HG02970 (cell line): ENCODE measurements around the gene KCTD1.
A peak's percentile ranks its signal among the peaks of the same experiment; 100 is the strongest.

ENCODE experiments used
- ATAC-seq: cut with Tn5 transposase; IDR thresholded peaks from one replicate; pipeline ENCODE4 v1.9.1; 2021; ENCODE audit warnings: mild to moderate bottlenecking, moderate library complexity, moderate number of reproducible peaks; ENCODE audit not compliant: unreplicated experiment, low FRiP score

KCTD1 gene

DNA sequence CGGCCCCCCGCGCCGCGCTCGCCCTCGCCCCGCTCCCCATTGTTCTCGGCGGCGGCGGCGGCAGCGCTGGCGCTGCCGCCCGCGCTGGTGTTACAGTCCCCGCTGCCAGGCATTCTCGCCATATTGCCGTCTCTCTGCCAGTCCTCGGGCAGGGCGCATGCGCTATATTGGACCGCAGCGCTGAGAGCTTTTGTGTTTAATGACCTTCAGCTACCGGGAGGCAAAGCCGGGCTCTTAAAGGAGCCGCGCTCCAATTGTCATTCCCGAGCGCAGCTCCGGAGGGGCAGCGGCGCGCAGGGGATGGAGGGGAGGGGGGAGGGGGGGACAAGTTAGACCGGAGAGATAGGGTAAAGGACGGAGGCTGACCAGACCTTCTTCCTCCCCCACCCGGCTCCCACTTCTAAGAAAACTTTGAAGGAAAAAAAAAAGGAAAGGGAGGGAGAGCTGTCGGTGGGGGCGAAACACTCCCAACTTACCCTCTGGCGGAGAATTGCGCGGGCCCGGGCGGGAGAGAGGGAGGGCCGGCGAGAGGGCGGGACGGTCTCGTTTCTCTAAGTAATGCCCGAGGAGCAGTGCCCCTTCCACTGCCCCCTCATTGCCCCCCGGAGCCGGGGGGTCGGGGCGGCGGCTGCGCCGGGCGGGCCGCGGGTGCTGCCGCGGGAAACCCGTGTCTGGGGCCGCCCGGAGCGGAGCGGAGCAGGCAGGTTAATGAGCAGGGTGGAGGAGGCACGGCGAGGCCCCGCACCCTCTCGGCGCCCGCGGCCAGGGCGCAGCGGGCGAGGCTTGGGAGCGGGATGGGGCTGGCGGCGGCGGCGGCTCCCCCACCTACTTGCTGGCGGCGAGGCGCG lies at the start of gene KCTD1:
Gene KCTD1 (minus strand): TSS at position 139 of the 848 bp plus-strand sequence. CDS start 17 bp downstream, at position 122.
- peak; percentile 42 for ATAC-seq

DNA sequence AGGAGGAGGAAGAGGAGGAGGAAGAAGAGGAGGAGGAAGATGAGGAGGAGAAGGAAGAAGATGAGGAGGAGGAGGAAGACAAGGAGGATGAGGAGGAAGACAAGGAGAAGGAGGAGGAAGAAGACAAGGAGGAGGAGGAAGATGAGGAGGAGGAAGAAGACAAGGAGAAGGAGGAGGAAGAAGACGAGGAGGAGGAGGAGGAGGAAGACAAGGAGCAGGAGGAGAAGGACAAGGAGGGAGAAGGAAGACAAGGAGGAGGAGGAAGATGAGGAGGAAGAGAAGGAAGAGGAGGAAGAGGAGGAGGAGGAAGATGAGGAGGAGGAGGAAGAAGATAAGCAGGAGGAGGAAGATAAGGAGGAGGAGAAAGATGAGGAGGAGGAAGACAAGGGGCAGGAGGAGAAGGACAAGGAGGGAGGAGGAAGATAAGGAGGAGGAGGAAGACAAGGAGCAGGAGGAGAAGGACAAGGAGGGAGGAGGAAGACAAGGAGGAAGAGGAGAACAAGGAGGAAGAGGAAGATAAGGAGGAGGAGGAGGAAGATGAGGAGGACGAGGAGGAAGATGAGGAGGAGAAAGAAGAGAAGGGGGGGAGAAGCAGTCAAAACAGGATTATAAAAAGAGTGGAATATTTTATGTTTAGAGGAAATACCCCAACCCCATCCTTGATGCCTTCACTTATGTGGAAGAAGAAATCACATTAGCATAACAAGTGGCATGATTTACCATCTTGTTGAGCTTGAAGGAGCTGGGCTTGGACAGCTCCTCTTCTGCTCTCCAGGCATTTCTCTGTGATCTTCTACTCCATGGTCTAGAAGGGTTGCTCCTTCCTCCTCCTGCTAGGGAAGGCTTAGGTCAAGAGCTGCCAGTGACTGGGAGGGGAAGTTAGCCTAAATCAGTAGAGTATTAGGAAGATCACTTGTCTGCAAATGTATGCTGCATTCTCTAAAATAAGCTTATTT lies 45.3 kb upstream of the KCTD1 start:
- ATAC-seq, result no peak

DNA sequence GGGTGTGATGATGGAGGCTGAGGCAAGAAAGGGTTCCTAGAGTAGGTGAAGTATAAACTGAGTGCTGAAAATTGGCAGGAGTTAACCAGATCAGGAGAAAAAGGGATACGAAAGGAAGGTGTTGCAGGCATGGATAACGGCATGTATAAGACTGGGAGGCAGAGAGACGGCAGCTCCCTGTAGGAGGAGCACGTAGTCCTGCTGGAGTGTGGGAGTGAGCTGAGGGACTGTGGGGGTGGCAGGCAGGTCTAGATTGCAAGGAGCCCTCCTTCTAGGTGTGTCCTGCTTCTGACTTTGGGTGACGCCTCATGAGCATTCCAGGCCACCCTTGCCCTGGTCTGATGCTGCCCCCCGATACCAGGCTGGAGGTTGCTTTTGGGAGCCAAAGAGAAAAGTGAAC lies 36.4 kb upstream of the KCTD1 start:
- ATAC-seq, result no peak

DNA sequence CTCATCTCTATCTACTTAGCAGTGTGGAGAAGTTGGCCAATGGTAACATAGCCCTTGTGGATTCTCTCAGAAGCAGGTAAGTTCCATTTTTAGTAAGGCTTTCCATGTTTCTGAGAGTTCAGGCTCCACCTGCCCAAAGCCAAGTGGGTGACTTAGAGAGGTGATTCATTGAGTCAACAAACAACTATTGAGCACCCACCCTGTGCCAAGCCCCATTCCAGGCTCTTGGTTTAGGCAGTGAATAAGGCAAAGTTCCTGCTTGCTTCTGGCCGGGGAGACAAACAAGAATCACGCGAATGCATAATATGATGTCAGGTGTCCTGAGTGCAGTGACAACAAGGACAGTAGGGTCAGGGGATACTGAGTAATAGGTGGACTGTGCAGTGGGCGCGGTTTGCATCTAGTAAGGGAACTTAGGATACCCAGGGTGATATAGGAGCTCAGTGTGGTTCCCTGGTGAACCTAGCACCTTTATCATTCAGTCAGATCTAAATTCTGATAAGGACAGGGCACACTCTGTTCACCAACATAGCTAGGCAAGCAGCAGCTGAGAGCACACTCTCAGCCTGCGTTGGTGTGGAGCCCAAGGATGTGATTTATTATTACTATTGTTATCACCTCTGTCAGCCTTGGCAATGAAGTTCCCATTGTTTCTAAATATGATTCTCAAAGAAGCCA lies 31.7 kb upstream of the KCTD1 start:
- ATAC-seq, result no peak

DNA sequence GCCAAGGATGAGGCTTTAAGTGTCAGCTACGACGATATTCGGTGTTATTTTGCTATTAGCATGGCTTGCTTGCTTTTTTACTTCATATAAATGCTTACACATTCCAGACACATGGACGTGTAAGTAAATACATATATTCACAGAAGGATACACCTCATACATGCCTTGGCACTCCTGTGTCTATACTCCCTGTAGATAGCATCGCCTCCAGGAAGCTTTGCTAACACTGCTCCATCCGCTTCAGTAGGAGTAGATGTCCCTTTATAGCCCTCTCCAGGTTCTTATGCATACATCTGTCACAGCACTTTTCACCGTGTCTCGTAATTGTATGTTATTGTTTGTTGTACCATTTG lies 27.5 kb upstream of the KCTD1 start:
- no peak for ATAC-seq

DNA sequence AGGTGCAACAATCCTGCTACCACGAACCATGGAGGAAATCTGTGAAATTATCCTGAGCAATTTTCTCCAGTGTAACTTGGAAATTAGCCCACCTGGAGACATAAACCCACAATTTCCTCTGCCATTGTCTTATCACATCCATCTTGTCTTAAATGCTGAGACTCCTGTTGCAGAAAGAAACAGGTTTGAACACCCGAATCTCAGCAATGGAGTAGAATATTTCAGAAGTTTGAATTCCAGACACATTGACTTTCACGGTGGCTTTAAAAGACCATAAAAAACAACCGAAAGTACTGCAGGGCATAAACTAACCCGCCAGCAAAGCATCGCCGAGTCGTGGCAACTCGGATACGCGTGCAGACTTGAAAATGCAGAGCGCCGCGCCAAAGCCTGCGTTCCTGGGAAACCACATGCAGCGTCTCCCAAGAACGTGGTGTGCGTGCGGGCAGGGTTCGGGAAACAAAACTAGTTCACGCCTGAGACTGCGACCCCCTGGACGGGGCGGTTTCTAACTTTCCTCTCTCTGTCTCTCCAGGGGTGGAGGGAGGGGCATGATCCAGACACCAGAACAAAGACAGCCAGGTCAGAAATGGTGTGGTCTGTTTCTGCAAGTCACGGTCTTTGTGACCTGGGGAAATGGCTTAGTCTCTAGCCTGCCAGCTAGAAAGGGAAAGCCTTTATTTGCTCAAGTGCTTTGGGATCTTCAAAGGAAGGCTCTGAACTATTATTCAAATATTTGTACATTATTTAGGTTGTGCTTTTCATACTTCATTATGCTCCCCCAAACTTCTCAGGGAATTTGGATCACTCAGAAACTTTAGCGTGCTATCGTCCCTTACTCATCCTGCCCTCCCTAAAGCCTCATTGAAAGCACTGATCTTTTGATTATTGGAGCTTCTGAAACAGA lies 26.9 kb upstream of the KCTD1 start:
- no peak for ATAC-seq

DNA sequence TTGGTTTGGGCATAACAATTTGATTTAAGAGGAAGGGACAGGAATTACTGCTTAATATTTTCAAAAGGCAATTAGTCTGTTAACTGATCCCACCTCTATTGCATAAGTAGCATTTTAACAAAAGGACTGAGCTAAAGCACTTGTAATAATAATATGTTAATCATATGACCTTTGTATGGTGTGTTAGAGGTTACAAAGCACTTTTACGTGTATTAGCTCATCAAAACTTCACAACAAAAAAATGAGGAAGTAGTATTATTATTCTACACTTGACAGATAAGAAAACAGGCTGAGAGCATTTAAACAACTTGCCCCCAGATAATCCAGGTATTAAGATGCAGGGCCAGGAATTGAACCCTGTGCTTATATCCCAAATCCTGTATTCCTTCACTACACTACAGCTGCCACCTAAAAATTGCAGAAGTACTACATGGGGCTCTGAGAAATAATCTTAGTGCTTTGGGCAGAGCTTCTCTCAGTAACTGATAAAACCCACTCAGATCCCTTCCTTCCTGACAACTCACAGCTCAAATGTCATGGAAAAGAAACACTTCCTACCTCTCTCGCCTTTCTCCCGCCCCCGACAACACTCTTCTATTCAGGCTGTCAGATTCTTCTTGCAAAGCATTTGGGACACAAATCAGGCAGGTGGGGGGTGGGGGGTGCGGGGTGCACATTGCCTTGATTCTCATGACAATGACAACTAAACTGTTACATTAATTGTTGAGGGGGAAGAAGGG lies 20.7 kb upstream of the KCTD1 start:
- ATAC-seq, result no peak

DNA sequence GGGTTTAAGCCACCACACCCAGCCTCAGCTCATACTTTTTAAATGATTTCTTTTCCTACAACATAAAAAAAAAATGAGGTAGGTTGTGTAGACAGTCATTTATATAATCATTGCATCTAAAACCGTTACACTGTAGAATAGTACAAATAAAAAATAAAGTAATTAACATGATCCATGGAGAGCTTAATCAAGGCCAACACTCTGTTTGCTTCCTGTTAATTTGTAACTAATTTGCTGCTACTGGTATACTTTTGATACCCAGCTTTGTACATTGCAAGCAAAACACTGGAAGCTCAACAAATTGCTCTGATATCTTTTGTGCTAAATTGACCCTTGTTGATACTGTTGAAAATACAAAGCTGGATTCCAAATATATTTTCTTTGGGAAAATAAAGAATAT lies 20.2 kb upstream of the KCTD1 start:
- ATAC-seq, result no peak

DNA sequence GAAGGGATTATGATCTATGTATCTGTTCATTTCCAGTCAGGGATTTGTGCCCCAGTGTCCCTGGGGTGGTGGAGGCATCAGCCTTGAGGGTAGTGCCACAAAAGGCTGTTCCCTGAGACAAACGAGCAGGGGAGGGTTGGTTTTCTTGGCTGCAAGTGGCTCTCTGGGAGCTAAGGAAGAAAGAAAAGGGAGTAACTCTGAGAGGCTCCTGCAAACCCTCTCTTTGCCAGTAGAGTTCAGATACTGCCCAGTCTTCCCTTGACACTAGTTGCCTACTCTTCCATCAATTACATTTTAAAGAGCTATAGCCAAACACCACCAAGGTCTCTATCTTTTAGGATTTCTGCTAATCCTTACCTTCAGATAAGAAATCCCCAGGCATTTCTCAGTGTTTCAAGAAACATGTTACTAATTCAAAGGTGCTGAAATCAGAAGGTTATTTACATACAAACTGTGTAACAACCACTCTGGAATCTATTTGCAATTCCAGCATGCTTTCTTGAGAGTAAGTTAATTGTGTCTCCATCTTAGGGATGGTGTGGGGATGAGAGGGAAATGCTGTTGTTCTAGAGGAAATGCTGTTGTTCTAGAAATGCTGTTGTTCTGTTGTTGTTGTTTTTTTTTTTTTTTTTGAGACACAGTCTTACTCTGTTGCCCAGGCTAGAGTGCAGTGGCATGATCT lies 18.7 kb upstream of the KCTD1 start:
- ATAC-seq, result no peak

DNA sequence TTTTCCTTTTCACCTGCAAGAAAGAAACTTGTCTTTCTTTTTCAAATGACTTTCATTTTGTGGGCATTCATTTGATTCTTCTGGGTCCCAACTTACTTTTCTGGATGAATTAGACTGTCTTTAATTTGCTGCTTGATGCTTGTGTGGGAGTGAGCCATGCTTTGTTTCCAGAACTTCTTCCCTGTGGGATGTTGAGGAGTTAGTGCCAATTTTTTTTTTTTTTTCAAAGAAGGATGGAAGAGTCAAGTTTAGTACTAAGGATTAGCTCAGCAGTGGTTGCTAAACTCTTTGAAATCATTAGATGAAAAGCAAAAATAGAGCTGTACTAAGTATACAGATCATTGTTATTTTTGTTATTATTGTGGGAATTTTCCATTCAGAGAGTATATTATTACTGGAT lies 17.2 kb upstream of the KCTD1 start:
- no peak for ATAC-seq

DNA sequence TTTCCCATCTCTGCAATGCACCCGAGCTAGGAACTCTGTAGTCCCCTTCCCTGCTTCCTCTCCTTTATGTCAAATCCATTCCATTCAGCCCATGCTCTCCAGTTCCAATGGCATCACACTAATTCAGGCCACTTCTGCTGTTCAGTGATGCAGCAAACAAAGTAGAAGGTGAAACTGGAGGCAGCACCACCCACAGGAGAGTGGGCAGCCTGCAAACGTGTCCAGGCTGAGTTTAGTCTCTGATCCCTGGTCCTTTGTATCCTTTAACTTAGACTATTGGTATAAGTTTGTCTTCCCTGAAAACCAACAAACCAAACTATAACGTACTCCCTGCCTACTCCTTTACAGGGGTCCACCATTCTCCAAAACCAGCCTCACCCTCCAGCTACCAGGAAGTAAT lies 14.7 kb upstream of the KCTD1 start:
- no peak for ATAC-seq

DNA sequence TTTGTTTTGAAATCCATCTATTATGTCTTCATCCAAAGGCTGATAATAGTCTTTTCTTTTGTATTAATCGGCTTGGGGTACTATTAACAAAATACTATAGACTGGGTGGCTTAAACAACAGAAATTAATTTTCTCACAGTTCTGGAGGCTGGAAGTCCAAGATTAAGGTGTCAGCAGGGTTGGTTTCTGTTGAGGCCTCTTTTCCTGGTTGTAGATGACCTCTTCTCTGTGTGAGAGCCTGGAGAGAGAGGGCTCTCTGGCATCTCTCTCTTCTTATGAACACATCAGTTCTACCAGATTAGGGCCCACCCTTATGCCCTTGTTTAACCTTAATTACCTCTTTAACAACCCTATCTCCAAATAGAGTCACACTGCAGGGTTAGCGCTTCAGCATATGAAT lies 14.2 kb upstream of the KCTD1 start:
- ATAC-seq, result no peak

DNA sequence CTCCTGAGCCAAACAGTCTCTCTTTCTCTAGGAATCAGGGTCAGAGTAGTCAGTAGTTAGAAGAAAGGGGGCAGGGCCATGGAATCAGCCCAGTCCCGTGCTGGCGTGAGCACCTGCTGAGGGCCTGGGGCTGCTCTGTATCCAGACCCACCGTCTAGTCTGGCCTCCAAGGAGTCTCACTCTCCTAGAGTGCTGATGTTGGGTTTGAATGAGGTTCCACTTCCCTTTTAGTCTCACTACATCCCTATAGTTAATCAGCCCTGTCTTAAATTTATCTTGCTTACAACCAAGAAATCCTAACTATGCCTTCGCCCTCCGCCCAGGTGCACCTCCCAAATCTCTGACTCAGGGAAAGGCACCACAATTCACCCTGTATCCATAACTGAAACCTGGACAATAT lies 13.4 kb upstream of the KCTD1 start:
- no peak for ATAC-seq

DNA sequence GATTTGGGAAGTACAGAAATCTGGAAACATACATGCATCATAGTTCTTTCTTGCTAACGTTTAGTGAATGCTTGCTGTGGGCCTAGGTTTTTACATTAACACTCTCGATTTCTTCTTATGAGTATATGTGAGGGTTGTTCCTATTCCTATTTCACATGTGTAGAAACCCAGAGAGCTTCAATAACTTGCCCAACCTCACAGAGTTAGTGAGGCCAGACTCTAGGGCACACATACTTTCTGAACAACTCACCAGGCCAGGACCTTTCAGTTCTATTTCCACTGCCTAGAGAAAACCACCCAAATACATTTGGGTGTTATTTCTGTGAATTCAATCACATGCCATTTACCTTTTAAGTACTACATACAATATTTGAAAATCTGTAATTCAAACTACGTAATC lies 8.2 kb upstream of the KCTD1 start:
- peak; percentile 53 for ATAC-seq

DNA sequence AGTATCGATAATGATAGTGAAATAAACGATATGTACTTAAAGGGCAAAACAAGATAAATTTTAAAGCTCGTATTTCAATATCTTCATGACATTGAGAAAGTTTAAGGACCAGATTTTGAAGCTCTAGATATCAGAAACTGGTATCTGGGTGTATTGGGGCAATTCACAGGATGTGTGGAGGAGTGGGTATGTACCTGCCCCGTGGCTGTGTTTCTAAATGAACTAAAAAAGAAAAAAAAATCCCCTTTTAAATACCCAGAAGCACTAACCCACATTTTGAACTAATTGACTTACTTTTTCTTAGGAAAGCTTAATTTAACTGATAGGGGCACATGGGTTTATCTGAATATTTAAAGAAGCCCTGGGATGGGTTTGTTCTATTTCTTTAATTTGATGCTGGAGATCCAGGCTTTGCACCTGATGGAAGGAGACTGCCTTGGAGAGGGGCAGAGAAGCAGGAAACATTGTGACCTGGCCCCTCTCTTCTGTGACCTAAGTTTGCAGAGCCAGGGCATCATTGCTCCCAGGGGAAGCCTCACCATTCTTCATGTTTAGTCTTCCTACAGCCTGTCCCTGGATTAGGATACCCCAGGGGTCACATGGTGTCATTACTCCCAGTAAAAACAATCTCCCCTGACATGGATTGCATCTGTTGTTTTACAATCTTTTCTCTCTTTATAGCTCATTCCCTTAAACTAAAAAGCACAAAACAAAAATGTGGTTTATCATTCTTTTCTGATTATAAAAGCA lies 7.6 kb upstream of the KCTD1 start:
- no peak for ATAC-seq

DNA sequence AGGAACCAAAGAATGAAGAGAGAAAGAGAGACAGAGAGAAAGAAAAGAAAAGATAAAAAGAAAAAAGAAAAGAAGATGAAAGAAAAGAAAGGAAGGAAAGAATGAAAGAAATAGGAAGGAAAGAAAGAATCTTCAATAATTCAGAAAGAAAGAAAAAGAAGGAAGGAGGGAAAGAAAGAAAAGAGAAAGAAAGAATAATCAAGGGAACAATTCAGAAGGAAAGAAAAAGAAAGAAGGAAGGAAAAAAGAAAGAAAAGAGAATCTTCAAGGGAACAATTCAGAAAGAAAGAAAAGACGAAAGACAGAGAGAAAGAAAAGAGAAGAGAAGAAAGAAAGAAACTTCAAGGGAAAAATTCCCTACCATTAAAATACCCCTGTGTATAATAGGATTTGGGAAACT lies 5.6 kb upstream of the KCTD1 start:
- ATAC-seq, result no peak

DNA sequence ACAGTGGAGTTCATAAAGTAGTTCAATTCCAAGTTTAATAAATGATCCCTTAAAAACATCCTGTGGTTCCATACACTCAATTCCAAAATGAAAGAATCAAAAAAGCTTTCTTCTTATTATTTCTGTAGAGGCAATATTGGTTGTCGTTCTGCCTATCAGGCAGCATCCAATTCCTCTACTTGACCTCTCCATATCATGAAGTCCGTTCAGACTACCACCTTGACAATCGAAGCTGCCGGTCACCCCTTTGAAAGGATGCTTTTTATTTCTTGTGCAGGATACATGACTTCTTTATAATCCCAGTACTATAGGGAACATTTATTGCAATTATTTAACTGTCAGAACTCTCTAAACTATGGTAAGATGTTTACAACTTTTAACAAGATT lies 3.3 kb upstream of the KCTD1 start:
- ATAC-seq, result no peak
